OCI-M2 (cell line): ENCODE results near the gene FAM151A.
"Not testable (repeated sequence)": the region's sequence is repeated elsewhere in the genome, so short reads cannot be mapped to it uniquely, and the experiment has no call there.

Source experiments
- DNase-seq: peaks from one replicate; lab custom pipeline; 2025; ENCODE audit not compliant: unreplicated experiment; lab: John Stamatoyannopoulos, UW

FAM151A gene

DNA sequence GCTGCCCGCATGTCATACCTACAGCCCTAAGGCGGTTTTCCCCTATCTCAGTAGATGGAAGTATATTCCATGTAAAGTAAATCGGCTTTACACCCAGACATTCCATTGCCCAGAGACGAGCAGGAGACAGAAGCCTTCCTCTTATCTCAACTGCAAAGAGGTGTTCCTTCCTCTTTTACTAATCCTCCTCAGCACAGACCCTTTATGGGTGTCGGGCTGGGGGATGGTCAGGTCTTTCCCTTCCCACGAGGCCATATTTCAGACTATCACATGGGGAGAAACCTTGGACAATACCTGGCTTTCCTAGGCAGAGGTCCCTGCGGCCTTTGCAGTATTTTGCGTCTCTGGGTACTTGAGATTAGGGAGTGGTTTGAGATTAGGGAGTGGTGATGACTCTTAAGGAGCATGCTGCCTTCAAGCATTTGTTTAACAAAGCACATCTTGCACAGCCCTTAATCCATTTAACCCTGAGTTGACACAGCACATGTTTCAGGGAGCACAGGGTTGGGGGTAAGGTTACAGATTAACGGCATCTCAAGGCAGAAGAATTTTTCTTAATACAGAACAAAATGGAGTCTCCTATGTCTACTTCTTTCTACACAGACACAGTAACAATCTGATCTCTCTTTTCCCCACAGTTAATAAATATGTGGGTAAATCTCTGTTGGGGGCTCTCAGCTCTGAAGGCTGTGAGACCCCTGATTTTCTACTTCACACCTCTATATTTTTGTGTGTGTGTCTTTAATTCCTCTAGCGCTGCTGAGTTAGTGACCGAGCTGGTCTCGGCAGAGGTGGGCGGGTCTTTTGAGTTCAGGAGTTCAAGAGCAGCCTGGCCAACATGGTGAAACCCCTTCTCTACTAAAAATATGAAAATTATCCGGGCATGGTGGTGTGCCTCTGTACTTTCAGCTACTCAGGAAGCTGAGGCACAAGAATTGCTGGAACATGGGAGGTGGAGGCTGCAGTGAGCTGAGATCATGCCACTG lies 13.4 kb upstream of the FAM151A start:
- DNase-seq: not testable (repeated sequence)

DNA sequence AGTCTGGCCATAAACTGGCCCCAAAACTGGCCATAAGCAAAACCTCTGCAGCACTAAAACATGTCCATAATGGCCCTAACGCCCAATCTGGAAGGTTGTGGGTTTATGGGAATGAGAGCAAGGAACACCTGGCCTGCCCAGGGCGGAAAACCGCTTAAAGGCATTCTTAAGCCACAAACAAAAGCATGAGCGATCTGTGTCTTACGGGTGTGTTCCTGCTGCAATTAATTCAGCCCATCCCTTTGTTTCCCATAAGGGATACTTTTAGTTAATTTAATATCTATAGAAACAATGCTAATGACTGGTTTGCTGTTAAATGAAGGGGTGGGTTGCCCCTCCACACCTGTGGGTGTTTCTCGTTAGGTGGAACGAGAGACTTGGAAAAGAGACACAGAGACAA lies 12.5 kb upstream of the FAM151A start:
- DNase-seq: not testable (repeated sequence)

DNA sequence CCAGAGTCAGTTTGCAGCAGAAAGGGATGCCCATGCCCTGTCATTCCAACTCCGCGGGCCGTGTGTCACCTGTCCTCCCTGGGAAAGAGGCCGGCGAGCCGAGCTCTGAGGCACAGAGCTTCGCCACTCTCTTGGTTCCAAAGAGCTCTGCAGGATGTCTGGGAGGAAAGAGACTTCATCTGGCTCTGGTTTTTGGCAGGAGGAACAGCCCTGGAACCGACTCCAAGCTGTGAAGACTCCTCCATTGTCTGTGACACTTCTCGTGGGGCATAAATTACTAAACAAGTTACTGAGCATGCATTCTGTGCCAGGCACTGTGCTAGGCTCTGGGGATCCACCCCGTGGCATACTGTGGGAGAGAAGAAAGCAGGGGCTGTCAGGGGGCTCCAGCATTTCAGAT lies 3.9 kb upstream of the FAM151A start:
- no peak for DNase-seq

GRCh38 chr1:54624466-54625464 lies 1.4 kb upstream of the FAM151A start:
- DNase-seq: no peak

DNA sequence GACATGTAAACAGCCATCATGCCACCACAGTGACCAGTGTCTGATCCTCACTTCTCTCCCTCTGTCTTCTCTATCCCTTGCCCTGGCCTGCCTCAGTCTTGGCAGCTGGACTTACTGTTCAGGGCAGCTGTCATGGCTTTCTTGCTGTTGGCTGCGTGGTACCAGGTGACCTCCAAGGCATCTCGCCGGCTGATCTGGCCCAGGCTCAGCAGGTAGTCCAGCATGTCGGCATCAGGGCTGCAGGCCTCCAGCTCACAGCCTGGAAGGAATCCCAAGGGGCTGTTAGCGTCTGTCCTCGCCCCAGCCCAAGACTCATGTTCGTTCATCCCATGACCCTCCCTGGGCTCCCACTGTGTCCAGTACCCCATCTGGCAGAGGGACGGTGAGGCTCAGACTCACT lies 3.6 kb downstream of the FAM151A start:
- DNase-seq: no peak

GRCh38 chr1:54615531-54616279 lies 7.6 kb downstream of the FAM151A start:
- DNase-seq: no peak

GRCh38 chr1:54614563-54614962 lies 8.8 kb downstream of the FAM151A start:
- DNase-seq: no peak

DNA sequence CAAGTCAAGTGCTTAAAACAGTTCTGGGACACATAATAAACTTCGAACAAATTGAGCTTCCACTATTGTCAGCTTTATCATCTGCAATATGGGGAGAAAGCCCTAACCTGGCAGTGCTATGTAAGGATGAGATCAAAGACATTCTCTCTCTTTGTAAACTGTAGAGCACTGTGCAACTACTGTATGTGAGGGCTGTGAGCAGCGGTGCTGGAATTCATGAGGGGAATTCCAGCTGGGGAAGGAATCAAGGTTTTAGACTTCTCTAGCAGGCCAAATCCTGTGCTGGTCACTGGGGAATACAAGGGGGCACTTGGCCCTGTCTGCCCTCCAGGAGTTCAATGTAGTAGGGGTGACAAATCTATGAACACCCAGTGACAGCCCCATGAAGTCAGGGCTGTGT lies 9.3 kb downstream of the FAM151A start:
- DNase-seq: no peak

DNA sequence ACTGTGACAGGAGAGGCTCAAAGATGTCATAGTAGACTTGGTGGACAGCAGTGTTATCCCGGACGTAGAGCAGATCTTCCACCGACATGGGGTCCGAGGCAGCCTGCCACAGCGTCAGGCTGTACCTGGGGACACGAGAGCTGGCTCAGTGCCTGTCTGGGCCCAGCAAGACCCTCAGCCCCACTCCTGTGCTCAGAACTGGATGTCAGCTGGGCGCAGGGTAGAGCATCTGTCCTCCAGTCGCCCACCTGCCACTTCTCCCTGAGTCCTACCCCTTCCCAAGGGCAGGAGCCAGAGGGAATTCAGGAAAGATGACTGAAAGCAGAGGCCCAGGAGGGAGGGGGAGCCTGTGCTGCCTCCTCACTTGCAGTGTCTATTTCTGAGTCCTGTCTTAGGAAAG lies 11.7 kb downstream of the FAM151A start:
- no peak for DNase-seq

GRCh38 chr1:54610601-54611580 lies 12.4 kb downstream of the FAM151A start:
- DNase-seq: no peak

DNA sequence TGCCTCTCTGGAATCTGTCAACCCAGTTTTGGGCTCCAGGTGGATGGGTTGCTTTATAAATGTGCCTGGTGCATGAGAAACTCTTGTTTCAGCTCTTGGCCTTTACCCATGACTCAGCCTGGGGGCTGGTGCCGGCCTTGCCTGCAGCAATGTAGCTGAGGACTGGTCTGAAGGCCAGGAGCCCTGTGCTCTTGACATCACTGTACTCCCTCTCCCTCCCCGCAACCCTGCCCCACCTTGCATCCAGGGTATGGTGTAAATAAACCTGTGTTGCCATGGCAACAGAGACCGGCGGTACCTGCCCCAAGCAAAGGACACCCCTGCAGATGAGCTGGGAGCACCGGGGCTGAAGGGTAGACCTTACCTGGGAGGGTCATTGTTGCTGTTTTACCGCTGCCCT lies 13.3 kb downstream of the FAM151A start:
- DNase-seq: no peak

GRCh38 chr1:54609301-54609921 lies 13.9 kb downstream of the FAM151A start:
- no peak for DNase-seq

DNA sequence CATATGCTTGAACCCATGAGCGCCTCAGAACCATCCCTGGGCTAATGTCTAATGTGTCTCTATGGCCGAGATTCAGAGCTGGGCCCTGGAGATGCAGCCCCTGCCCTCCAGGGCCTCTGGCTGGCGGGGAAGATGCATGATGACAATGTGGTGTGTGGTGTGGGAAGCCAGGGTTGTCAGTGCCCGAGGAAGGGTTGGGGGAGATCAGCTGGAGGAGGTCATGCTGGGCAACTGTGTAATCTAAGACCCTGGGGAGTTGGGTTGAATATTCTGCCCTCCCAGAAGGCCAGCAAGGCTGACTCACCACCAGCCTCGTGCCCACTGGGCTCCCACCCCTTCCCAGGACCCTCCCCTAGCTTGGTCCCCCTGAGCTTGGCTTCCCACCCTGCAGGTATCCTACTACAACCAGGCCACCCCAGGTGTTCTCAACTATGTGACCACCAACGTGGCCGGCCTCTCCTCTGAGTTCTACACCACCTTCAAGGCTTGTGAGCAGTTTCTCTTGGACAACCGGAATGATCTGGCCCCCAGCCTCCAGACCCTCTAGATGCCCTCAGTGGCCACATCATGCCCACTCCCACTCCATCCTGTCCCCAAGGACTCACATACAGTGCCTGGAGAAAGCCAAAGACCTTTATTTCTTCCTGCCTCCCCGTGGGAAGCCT lies 14.6 kb downstream of the FAM151A start:
- no peak for DNase-seq

DNA sequence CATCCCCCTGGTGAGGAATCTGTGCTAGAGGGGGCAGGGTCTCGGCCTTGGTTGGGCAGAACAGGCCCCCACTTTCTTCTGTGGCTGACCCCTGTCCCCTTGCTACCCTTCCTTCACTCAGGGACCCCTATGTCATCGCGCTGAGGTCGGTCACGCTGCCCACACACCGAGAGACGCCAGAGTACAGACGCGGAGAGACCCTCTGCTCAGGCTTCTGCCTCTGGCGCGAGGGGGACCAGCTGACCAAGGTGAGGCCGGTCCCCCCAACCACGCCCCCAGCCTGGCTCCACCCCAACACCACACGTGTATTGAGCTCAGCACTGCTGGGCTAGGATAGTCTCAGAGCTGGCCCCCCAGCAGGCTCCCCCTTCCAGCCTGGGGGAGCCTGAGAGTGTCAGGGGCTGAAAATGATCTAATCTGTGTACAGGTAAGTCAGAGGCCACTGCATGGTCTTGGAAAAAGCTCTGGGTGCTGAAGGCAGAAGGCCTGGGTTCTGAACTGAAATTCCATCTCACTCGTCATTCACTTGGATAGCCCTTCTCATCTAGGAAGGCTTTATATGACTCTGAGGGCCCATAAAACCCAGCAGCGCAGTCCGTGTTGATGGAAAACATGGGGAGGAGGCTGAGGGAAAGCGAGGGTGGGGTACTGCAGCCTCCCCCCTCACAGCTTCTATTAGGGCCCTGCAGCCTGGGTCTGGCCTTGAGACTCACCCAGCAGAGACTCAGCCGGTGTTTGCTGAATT lies 15.3 kb downstream of the FAM151A start:
- no peak for DNase-seq

DNA sequence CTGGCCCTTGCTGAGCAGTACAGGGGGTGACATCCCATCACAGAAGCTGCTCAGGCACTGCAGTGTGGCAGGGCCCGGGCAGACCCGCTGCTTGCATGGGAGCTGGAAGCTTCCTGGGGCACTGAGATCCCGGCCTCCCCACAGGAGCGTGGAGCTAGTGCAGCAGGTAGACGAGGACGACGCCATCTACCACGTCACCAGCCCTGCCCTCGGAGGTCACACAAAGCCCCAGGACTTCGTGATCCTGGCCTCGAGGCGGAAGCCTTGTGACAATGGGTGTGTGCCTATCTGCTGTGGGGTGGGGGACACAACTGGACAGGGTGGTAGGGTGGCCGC lies 16.4 kb downstream of the FAM151A start:
- no peak for DNase-seq

DNA sequence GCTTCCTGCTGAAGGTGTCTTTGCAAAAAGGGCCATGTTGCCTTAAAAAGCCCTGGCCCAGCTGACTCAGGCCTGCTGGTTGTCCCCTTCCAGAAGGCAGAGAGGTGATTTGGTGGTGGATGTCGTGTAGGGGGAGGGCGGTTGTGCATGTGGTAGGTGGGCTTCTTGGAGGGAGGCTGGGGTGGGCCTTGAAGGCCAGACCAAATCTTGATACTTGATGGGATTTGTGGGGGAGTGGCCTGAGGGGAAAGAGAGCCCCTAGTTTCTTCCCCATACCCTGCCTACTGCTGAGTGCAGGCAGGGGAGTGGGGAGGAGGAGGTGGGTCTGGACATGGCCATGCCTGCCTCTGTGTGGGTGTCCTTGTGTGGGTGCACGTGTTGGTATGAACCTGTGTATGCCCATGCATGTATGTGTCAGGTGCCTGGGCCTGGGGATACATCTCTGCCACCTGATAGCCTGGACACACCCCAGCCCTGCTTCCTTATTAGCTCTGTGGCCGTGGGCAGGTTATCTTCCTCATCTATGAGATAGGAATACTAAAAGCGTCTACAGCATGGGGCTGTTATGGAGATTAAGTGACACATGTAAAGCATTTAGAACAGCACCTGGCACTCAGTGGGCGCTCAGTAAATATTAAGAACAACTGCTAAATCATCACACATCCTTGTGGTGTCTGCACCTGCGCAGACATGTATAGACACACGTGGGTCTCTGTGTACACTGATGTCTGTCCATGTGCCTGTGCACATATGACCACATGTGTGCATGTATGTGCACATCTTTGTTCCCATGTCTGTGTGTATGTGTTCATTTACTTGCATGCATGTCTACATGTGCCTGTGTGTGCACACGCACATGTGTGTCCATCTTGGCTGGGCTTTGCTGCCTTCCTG lies 17.0 kb downstream of the FAM151A start:
- no peak for DNase-seq
